Measurements from ENCODE around the gene AQP2. TPM values are rescaled to one million over a fixed set of nuclear protein-coding genes. Genes with fewer than 3 reads are reported as not detected.

Gene AQP2
- total and polyA plus RNA-seq, 2 experiments from 2014 or later: 0.07 TPM; not detected in 1

GRCh38 chr12:49979791-49980190, 29.3 kb downstream of the AQP2 start:
- TF ChIP-seq ZNF462 (CRISPR knock-in tag; IDR thresholded peaks at IDR 0.05) (no peak), JUNB (IDR thresholded peaks at IDR 0.05; ENCODE audit: unreplicated experiment) (no peak), CTCF (conservative IDR thresholded peaks at IDR 0.05; ENCODE audit: low read depth in 2 of 2) (no peak), REST (IDR thresholded peaks at IDR 0.05; ENCODE audit: unreplicated experiment) (no peak), EZH2 (IDR thresholded peaks at IDR 0.05; ENCODE audit: low read depth, unreplicated experiment) (no peak), POLR2AphosphoS5 (IDR thresholded peaks at IDR 0.05; ENCODE audit: low read depth) (no peak), STAT1 (IDR thresholded peaks at IDR 0.05; ENCODE audit: unreplicated experiment) (no peak), CREB1 (CRISPR knock-in tag; IDR thresholded peaks at IDR 0.05; ENCODE audit: low read depth) (no peak), EZH2phosphoT487 (IDR thresholded peaks at IDR 0.05; ENCODE audit: unreplicated experiment) (no peak), ZNF331 (CRISPR knock-in tag; IDR thresholded peaks at IDR 0.05; ENCODE audit: low read depth) (no peak), ZNF114 (CRISPR knock-in tag; IDR thresholded peaks at IDR 0.05) (no peak), NANOG (IDR thresholded peaks at IDR 0.05; ENCODE audit: borderline replicate concordance) (no peak), ETS1 (IDR thresholded peaks at IDR 0.05) (no peak)
- Histone ChIP-seq H3K27me3 (ENCODE audit: insufficient read depth) (no peaks in the 10 kb centered on the region), H3K79me2 (replicated peaks; ENCODE audit: insufficient read depth) (no peaks in the 10 kb centered on the region), H3K4me2 (no peak overlapping the region), H3K9me2 (ENCODE audit: insufficient read depth) (no peaks in the 10 kb centered on the region), H4K20me1 (replicated peaks; ENCODE audit: insufficient read depth) (no peaks in the 10 kb centered on the region; the same call in 1 of the 2 replicates), H3K36me3 (ENCODE audit: insufficient read depth) (no peaks in the 10 kb centered on the region), H3K4me1 (ENCODE audit: insufficient read depth) (peaks cover 15% of the 10 kb centered on the region), H3F3A (replicated peaks; ENCODE audit: low read depth) (no peaks in the 10 kb centered on the region; the same call in 1 of the 2 replicates), H3K4me3 (no peak overlapping the region), H2AFZ (no peak overlapping the region), H3K27ac (ENCODE audit: low read depth) (no peak overlapping the region)
- ATAC-seq (no peak), DNase-seq (ENCODE audit: low spot score) (no peak)
- Mint-ChIP-seq H3K36me3 (ENCODE audit: low read depth) (no peaks in the 10 kb centered on the region), H3K9me3 (no peaks in the 10 kb centered on the region), H3K27ac (no peak overlapping the region), H3K4me1 (peaks cover 35% of the 10 kb centered on the region), H3K27me3 (ENCODE audit: insufficient read depth, low read depth, poor library complexity) (peaks cover 7% of the 10 kb centered on the region), H3K4me3 (no peak overlapping the region)

Measured in GM23338 (cell line).